BJ (cell line): ENCODE data around the gene GPA33. TPM values are rescaled to one million over a fixed set of nuclear protein-coding genes. Genes with fewer than 3 reads are reported as not detected.

ENCODE experiments used
- CTCF ChIA-PET: fragments of 350-600 bp; formaldehyde crosslinking; extraction: SDS; loops from one replicate; lab custom pipeline; 2021; ENCODE audit warnings: antibody characterized with exemption, inconsistent platforms; lab: Yijun Ruan, JAX
- POLR2A ChIA-PET: fragments of 300-600 bp; sonication (Branson Sonifier 250); formaldehyde crosslinking; extraction: SDS; loops from one replicate; lab custom pipeline; 2021; ENCODE audit warnings: antibody characterized with exemption; lab: Charles Lee
- DNase-seq: peaks from one replicate; pipeline ENCODE4 v3.0.0-alpha.2; 2011; ENCODE audit warnings: low read depth
- H3K27me3 ChIP-seq: 2 replicates; pipeline ENCODE4 v1.6.0; 2011; ENCODE audit warnings: low read length; ENCODE audit not compliant: control insufficient read depth, insufficient read depth
- H3K36me3 ChIP-seq: 2 replicates; pipeline ENCODE4 v1.5.1; 2011; ENCODE audit warnings: low read length; ENCODE audit not compliant: control insufficient read depth, insufficient read depth
- H3K4me3 ChIP-seq: 2 replicates; pipeline ENCODE4 v1.5.1; 2011; ENCODE audit warnings: low read depth, mild to moderate bottlenecking, control low read depth, low read length
- polyA plus RNA-seq: library from polyadenylated mRNA; depleted of rRNA; stranded (reverse); fragments of >200 nt; gene quantifications from 2 replicates; pipeline ENCODE4 v1.2.3, GENCODE V29; 2011
- TF ChIP-seq, protein P1 (sequence below): IDR thresholded peaks from 2 replicates; pipeline ENCODE4 v1.5.1; 2011; ENCODE audit warnings: low read depth, mild to moderate bottlenecking, control low read depth, inconsistent platforms, low read length, moderate library complexity; ENCODE audit not compliant: insufficient read depth

GPA33 gene
- polyA plus RNA-seq, 1 experiment, result not detected

DNA sequence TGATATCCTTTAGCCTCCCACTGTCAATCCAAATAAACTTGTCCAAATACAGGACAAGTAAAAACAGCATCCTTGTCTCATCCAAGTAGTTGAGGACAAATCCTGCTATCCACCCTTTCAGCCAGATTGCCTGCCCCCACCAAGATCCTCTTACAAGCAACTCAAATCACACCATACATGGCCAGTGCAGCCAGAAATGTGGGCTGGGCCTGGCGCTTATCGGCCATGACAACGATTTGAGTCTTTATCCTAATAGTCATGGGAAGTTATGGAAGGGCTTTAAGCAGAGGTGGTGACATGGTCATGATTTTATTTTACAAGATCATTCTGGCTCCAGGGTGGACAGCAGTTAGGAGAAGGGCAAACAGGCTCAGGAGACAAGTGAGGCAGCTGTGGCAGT is 6.3 kb downstream of the GPA33 start:
- H3K4me3 ChIP-seq, result no peak overlapping the region
- no peak for DNase-seq
- ChIA-PET POLR2A (interaction anchor here (0.5 kb wide), 1 partner anchor 13 kb away, joined by 8 read pairs; no protein-coding TSS in a partner anchor), CTCF (interaction anchor here (1.0 to 1.6 kb wide), 2 partner anchors 17 to 25 kb away, joined by 4 to 6 read pairs; no protein-coding TSS in a partner anchor)
- TF ChIP-seq, protein P1, sequence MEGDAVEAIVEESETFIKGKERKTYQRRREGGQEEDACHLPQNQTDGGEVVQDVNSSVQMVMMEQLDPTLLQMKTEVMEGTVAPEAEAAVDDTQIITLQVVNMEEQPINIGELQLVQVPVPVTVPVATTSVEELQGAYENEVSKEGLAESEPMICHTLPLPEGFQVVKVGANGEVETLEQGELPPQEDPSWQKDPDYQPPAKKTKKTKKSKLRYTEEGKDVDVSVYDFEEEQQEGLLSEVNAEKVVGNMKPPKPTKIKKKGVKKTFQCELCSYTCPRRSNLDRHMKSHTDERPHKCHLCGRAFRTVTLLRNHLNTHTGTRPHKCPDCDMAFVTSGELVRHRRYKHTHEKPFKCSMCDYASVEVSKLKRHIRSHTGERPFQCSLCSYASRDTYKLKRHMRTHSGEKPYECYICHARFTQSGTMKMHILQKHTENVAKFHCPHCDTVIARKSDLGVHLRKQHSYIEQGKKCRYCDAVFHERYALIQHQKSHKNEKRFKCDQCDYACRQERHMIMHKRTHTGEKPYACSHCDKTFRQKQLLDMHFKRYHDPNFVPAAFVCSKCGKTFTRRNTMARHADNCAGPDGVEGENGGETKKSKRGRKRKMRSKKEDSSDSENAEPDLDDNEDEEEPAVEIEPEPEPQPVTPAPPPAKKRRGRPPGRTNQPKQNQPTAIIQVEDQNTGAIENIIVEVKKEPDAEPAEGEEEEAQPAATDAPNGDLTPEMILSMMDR, result no peak
- no peaks in the 10 kb centered on the region; the same call in 1 of the 2 replicates for H3K27me3 ChIP-seq
- H3K36me3 ChIP-seq, result no peaks in the 10 kb centered on the region

DNA sequence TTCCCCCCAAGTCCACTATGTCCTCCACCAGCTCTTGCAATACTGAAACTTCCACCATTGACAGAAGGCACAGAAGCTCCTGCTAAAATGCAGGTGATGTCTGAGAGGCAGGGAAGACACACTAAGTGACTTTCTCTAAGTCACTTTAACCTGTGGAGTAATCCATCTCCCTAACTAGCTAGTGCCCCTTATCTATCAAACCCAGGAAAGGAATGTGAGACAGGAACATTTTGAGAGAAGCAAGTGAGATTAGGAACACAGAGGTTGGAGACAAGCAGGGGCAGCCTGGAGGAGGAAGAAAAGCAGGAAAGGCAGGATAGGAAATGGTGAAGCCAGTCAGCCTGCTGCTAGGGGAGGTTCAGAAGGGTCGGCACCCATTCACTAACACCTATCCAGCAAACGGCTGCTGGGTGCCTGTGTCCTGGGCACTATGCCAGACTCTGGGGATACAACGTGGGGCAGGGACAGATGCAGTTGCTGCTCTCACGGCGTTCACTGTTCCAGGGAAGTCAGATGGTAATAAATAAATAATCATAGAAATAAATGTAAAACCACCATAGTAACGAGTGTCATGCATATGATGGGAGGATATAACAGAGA is 7.0 kb downstream of the GPA33 start:
- ChIA-PET POLR2A (no interaction called here), CTCF (interaction anchor here (1.6 kb wide), 1 partner anchor 16 kb away, joined by 4 read pairs; no protein-coding TSS in a partner anchor)
- no peaks in the 10 kb centered on the region; the same call in 1 of the 2 replicates for H3K27me3 ChIP-seq
- no peaks in the 10 kb centered on the region for H3K36me3 ChIP-seq
- TF ChIP-seq, protein P1, result no peak
- DNase-seq, result no peak
- no peak overlapping the region for H3K4me3 ChIP-seq

DNA sequence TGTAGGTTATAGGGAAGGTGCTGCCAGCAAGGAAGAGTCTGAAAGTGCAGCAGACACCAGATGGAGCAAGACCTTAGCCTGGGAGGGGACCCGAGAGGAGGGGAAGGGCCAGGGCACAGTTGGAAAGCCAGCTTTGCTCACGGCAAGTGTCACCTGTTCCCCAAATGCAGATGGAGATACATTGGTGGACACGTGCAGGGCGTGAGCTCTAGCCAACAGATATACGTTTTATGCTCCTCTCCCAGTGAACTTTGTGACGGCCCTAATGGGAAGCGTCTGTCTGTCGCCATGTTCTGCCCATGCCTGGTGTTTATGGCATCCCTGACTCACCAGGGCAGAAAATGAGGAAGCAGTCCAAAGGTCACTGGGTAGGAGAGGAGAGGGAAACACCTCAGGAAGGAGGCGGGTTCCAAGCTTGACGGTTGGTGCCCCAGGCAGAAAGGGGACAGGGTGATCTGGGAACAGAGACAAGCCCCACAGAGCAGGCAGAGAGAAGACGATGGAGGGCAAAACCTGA is 7.6 kb downstream of the GPA33 start:
- no peak overlapping the region for H3K4me3 ChIP-seq
- H3K36me3 ChIP-seq, result no peaks in the 10 kb centered on the region
- ChIA-PET CTCF (no interaction called here), POLR2A (no interaction called here)
- H3K27me3 ChIP-seq, result no peaks in the 10 kb centered on the region; the same call in 1 of the 2 replicates
- DNase-seq, result no peak
- TF ChIP-seq, protein P1, result no peak

DNA sequence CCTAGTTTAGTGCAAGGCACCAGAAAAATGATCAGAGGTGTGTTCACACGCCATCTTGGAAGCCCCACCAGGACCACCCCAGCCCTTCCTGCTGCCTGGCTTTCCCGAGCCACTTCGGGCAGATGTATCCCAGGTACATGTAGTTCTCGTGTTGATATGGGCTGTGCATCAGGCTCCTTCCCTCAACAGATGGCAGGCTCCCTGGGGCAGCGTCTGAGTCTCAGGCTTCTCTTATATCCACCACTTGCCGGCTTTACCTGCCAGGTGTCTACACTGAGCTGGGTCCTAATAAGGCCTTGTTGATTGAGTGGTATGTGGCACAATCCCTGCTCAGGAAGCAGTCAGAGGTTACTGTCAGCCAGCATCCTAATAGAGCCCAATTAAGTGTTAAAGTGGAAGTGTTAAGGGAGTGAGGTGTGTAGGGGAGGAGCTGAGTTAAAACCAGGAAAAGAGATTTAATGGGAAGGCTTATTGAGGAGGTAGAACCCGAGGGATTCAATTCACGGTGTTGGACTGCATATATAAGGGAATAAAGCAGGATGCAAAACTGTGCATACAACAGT is 8.5 kb downstream of the GPA33 start:
- ChIA-PET CTCF (no interaction called here), POLR2A (no interaction called here)
- Histone ChIP-seq H3K27me3 (no peaks in the 10 kb centered on the region; the same call in 1 of the 2 replicates), H3K4me3 (no peak overlapping the region), H3K36me3 (no peaks in the 10 kb centered on the region)
- TF ChIP-seq, protein P1, result no peak
- DNase-seq, result no peak

DNA sequence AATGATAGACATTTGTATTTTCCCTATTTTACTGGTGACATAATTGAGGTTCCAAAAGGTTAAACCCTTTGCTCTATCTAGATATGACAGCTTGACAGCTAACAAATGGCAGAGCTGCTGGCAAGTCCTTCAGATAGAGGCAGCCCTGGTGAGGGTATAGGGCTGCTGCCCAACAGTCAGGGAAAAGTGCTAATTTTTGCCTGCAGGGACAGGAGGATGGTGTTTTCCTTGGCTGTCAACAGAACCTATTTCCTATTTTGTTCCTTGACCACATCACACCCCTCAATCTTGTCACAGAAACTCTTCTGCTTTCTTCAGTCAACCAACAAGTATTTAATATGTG is 12.3 kb downstream of the GPA33 start:
- TF ChIP-seq, protein P1, result no peak
- Histone ChIP-seq H3K27me3 (no peaks in the 10 kb centered on the region; the same call in 1 of the 2 replicates), H3K4me3 (no peak overlapping the region), H3K36me3 (no peaks in the 10 kb centered on the region)
- ChIA-PET POLR2A (no interaction called here), CTCF (interaction anchor here (0.8 kb wide), 1 partner anchor 847 kb away, joined by 4 read pairs; no protein-coding TSS in a partner anchor)
- no peak for DNase-seq
